ENCODE data around the gene SUPT7L. TPM values are rescaled to one million over a fixed set of nuclear protein-coding genes. Genes with fewer than 3 reads are reported as not detected.

Gene SUPT7L
- total RNA-seq = 17.2 and 19.7 TPM in 2 replicates

DNA sequence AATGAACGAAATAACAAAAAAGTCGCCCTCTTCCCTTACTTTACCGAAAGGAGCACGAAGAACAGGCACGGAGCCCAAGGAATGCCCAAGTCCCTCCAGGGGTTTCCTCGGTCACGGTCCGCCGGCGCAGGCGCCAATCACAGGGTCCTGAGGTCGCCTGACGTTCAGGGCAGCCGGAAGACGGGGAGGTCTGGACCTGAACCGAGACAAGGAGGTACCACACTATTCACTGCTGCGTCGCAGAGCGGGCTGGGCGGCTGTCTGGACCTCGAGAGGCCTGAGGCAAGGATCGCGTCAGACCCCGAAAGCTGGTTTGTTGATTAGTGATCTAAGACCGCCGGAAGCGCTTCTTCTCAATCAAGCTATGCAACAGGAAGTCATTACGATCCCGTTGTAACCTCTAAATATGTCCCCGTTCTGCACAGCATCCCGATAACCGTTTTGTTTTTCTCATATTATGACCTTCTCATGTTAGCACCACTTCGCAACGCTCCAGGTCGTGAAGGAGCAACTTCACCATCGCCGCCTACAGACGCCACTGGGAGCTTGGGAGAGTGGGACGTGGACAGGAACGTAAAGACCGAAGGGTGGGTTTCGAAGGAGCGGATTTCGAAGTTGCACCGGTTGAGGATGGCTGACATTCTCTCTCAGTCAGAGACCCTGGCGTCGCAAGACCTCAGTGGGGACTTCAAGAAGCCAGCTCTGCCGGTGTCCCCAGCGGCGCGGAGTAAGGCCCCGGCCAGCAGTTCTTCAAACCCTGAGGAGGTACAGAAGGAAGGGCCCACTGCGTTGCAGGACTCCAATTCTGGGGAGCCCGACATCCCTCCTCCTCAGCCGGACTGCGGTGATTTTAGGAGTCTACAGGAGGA lies at the start of gene SUPT7L, which contains the start of gene SLC4A1AP:
SUPT7L (minus strand) TSS at position 330 of the 869 bp plus-strand sequence. CDS start 1,422 bp downstream, outside the sequence.
SLC4A1AP (plus strand) TSS at position 605 of the 869 bp plus-strand sequence; CDS start at position 631, 26 bp downstream.

DNA sequence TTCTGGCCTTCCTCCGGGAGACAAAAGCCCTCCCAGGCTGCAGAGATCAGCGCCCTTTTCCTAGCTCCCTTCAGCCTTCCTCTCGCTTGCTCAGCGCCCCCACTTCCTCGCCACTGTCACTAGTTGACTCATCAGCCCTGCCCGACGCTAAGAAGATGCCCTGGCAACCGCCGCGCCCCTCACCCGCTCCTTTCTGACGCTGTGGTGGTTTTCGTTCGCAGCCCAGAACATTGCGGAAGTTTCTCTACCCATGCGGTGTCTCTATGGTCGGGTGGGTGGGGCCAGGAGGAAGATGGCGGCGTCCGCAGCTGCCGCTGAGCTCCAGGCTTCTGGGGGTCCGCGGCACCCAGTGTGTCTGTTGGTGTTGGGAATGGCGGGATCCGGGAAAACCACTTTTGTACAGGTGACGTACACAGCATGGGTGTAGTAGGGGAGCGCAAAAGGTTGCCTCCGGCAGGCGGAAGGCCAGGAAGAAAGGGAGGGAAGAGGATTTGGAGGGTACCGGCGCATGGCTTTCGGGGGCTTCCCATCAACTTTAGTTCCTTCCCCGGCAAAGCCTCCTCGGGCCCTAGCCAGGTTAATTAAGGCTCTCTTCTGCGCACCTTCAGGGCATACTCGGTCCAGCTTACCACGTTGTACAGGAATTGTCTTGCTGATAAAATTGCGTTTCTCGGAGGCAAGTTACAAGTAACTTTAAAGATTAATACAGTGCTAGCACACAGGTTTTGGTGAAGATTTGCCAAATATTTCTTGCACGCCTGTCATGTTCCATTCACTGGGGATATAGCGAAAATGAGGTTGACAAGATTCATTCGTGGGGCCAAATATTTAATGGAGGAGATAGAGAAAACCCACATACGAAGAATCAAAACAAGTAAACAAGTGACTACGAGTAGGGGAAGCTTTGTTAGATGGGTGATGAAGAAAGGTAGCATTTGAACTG lies 34.4 kb downstream of the SUPT7L start, which contains the start of the genes CCDC121 and GPN1:
CCDC121 (minus strand) TSS at position 246 of the 943 bp plus-strand sequence. CDS start 1,213 bp downstream, outside the sequence.
GPN1 (plus strand) TSS at position 284 of the 943 bp plus-strand sequence; CDS start at position 293, 9 bp downstream.

Other genes with a start within 250 kb of the SUPT7L start
- 69.1 and 74.8 TPM in 2 replicates for gene NRBP1, start 235.0 kb downstream of the SUPT7L start, total RNA-seq
- gene KRTCAP3, start 221.2 kb downstream of the SUPT7L start, total RNA-seq = 0.15 TPM in 1 of 2 replicates, not detected in the other
- 18.1 and 20.0 TPM in 2 replicates for gene IFT172, start 173.9 kb downstream of the SUPT7L start, total RNA-seq
- gene FNDC4, start 168.4 kb downstream of the SUPT7L start, total RNA-seq = 9.8 and 15.1 TPM in 2 replicates
- 0.30 and 0.34 TPM in 2 replicates for gene GCKR, start 166.8 kb downstream of the SUPT7L start, total RNA-seq
- 17.1 and 17.5 TPM in 2 replicates for gene ZNF512, start 80.6 kb downstream of the SUPT7L start, total RNA-seq
- gene CCDC121, start 34.6 kb downstream of the SUPT7L start, total RNA-seq = 1.0 and 1.2 TPM in 2 replicates
- gene GPN1, start 34.6 kb downstream of the SUPT7L start, total RNA-seq = 44.9 and 46.8 TPM in 2 replicates
- 22.4 and 25.4 TPM in 2 replicates for gene SLC4A1AP, start 275 bp upstream of the SUPT7L start, total RNA-seq
- gene MRPL33, start 108.1 kb upstream of the SUPT7L start, total RNA-seq = 70.5 and 116 TPM in 2 replicates
- 0.89 and 1.2 TPM in 2 replicates for gene RBKS, start 226.8 kb upstream of the SUPT7L start, total RNA-seq
- gene BABAM2, start 227.1 kb upstream of the SUPT7L start, total RNA-seq = 26.9 and 28.9 TPM in 2 replicates

Data from bronchus fibroblast of lung (primary cell).